K562 (cell line): Measurements from ENCODE around the gene EGFR.

ENCODE experiments used
- ATF7 ChIP-seq: fragments of 450-650 bp; IDR thresholded peaks from 2 replicates; pipeline ENCODE4 v1.7.1; 2014; ENCODE audit warnings: mild to moderate bottlenecking, moderate library complexity
- CSDE1 ChIP-seq, 2 experiments: fragments of 450-650 bp; IDR thresholded peaks; 2 replicates each; pipeline ENCODE4 v1.6.1; 2016; ENCODE audit warnings: mild to moderate bottlenecking in 1 of 2
- EZH2 ChIP-seq: IDR thresholded peaks from 2 replicates; pipeline ENCODE4 v1.6.1; 2012; ENCODE audit warnings: low read depth, mild to moderate bottlenecking, inconsistent platforms, low read length, borderline replicate concordance
- MEF2A ChIP-seq: IDR thresholded peaks from 2 replicates; pipeline ENCODE4 v1.6.1; 2011; ENCODE audit warnings: low read depth, mild to moderate bottlenecking, low read length, moderate library complexity; ENCODE audit not compliant: control insufficient read depth
- POLR2A ChIP-seq: fragments of 450-650 bp; conservative IDR thresholded peaks from 2 replicates; pipeline ENCODE4 v1.6.1; 2016
- RAD21 ChIP-seq, 2 experiments: fragments of 250-450 bp in 1 of 2; fragments of 450-650 bp in 1 of 2; sonication (Bioruptor Pico) in 1 of 2; formaldehyde crosslinking in 1 of 2; IDR thresholded peaks in 1 of 2; conservative IDR thresholded peaks in 1 of 2; 2 replicates each; pipeline versions ENCODE4 v1.4.0 to v1.8.0; 2020 to 2022; ENCODE audit warnings: mild to moderate bottlenecking in 2 of 2, moderate library complexity in 1 of 2
- TEAD2 ChIP-seq: fragments of 450-650 bp; IDR thresholded peaks from 2 replicates; pipeline ENCODE4 v1.6.1; 2016; ENCODE audit warnings: missing genetic modification characterization, control low read depth, missing compliant biosample characterization
- YY1 ChIP-seq, 3 experiments: IDR thresholded peaks; 2 replicates each; pipeline ENCODE4 v1.6.1; 2011; ENCODE audit warnings: low read length in 2 of 3, mild to moderate bottlenecking in 2 of 3, moderate library complexity in 2 of 3, borderline replicate concordance in 1 of 3, control low read depth in 1 of 3, low read depth in 1 of 3; ENCODE audit not compliant: insufficient read depth in 3 of 3, insufficient replicate concordance in 2 of 3, control insufficient read depth in 1 of 3, insufficient read length in 1 of 3; ENCODE audit errors: extremely low read depth in 1 of 3
- ZNF253 ChIP-seq: fragments of 250-450 bp; sonication (Bioruptor Pico); conservative IDR thresholded peaks from 2 replicates; pipeline ENCODE4 v1.6.1; 2021; ENCODE audit warnings: mild to moderate bottlenecking
- ZNF586 ChIP-seq: fragments of 450-650 bp; formaldehyde crosslinking; conservative IDR thresholded peaks from 2 replicates; pipeline ENCODE4 v1.4.0; 2020; ENCODE audit warnings: mild to moderate bottlenecking, moderate library complexity
- TF ChIP-seq, protein P1 (sequence below), 3 experiments: IDR thresholded peaks in 2 of 3; conservative IDR thresholded peaks in 1 of 3; 2 replicates each; pipeline ENCODE4 v1.5.1; 2011 to 2012; ENCODE audit warnings: low read length in 3 of 3, mild to moderate bottlenecking in 3 of 3, control low read depth in 2 of 3, improper control_type of control experiment in 1 of 3, inconsistent platforms in 1 of 3, low read depth in 1 of 3, mixed read lengths in 1 of 3, moderate library complexity in 1 of 3; ENCODE audit not compliant: insufficient read depth in 2 of 3
- TF ChIP-seq, protein P2 (sequence below): IDR thresholded peaks from 2 replicates; pipeline ENCODE4 v1.6.1; 2014; ENCODE audit warnings: antibody characterized with exemption
- TF ChIP-seq, protein P3 (sequence below): fragments of 150-350 bp; IDR thresholded peaks from 2 replicates; pipeline ENCODE4 v1.6.1; 2014; ENCODE audit warnings: low read depth, mild to moderate bottlenecking, low read length, borderline replicate concordance
- TF ChIP-seq, protein P4 (sequence below): fragments of 250-450 bp; sonication (Bioruptor Pico); IDR thresholded peaks from 2 replicates; pipeline ENCODE4 v1.4.0; 2020

DNA sequence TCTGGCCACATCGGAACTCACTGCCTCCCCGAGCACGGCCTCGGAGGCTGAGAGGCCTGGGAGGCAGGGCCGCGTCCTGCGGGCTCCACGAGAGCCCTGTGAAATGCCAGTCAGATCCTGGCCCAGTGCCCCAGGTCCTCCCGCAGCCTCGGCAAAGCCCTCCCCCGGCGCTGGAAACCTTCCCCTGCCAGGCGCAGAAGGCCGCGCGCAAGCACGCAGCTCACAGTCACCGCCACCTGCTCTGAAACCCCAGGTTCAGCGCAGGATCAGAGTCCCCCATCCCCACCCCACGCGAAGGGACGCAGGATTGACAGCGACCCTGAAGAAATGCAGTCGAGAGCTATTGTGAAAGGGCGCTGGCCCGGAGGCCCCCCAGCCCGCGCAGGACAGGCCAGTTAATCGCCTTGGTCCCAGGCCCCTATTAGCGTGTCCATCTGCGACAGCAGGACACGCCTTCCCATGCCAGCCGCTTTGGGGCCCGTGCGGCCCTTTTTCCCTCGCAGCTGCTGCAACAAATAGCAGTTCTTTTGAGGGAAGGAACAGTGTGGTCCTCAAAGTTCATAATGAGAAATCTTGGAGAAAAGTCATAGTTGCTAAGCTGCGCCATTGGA is 13.5 kb upstream of the EGFR start:
- no peak for TF ChIP-seq TEAD2 (tag)
- no peak for TF ChIP-seq CSDE1 (IDR thresholded peaks at IDR 0.05)
- no peak for TF ChIP-seq POLR2A
- no peak for TF ChIP-seq RAD21 (CRISPR knock-in tag; conservative IDR thresholded peaks at IDR 0.05 in 1 of 2, IDR thresholded peaks at IDR 0.05 in 1 of 2)
- TF ChIP-seq EZH2, result no peak
- TF ChIP-seq, protein P1, sequence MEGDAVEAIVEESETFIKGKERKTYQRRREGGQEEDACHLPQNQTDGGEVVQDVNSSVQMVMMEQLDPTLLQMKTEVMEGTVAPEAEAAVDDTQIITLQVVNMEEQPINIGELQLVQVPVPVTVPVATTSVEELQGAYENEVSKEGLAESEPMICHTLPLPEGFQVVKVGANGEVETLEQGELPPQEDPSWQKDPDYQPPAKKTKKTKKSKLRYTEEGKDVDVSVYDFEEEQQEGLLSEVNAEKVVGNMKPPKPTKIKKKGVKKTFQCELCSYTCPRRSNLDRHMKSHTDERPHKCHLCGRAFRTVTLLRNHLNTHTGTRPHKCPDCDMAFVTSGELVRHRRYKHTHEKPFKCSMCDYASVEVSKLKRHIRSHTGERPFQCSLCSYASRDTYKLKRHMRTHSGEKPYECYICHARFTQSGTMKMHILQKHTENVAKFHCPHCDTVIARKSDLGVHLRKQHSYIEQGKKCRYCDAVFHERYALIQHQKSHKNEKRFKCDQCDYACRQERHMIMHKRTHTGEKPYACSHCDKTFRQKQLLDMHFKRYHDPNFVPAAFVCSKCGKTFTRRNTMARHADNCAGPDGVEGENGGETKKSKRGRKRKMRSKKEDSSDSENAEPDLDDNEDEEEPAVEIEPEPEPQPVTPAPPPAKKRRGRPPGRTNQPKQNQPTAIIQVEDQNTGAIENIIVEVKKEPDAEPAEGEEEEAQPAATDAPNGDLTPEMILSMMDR (IDR thresholded peaks at IDR 0.05 in 2 of 3, conservative IDR thresholded peaks at IDR 0.05 in 1 of 3; ENCODE audit: insufficient read depth in 2 of 3, low read depth in 1 of 3, low read length in 3 of 3), result no peak
- no peak for TF ChIP-seq ZNF586 (CRISPR knock-in tag)
- TF ChIP-seq, protein P2, sequence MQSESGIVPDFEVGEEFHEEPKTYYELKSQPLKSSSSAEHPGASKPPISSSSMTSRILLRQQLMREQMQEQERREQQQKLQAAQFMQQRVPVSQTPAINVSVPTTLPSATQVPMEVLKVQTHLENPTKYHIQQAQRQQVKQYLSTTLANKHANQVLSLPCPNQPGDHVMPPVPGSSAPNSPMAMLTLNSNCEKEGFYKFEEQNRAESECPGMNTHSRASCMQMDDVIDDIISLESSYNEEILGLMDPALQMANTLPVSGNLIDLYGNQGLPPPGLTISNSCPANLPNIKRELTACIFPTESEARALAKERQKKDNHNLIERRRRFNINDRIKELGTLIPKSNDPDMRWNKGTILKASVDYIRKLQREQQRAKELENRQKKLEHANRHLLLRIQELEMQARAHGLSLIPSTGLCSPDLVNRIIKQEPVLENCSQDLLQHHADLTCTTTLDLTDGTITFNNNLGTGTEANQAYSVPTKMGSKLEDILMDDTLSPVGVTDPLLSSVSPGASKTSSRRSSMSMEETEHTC, result no peak
- TF ChIP-seq, protein P3, sequence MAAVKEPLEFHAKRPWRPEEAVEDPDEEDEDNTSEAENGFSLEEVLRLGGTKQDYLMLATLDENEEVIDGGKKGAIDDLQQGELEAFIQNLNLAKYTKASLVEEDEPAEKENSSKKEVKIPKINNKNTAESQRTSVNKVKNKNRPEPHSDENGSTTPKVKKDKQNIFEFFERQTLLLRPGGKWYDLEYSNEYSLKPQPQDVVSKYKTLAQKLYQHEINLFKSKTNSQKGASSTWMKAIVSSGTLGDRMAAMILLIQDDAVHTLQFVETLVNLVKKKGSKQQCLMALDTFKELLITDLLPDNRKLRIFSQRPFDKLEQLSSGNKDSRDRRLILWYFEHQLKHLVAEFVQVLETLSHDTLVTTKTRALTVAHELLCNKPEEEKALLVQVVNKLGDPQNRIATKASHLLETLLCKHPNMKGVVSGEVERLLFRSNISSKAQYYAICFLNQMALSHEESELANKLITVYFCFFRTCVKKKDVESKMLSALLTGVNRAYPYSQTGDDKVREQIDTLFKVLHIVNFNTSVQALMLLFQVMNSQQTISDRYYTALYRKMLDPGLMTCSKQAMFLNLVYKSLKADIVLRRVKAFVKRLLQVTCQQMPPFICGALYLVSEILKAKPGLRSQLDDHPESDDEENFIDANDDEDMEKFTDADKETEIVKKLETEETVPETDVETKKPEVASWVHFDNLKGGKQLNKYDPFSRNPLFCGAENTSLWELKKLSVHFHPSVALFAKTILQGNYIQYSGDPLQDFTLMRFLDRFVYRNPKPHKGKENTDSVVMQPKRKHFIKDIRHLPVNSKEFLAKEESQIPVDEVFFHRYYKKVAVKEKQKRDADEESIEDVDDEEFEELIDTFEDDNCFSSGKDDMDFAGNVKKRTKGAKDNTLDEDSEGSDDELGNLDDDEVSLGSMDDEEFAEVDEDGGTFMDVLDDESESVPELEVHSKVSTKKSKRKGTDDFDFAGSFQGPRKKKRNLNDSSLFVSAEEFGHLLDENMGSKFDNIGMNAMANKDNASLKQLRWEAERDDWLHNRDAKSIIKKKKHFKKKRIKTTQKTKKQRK, result no peak
- TF ChIP-seq ZNF253 (CRISPR knock-in tag), result no peak
- no peak for TF ChIP-seq YY1 (IDR thresholded peaks at IDR 0.05; ENCODE audit: borderline replicate concordance in 1 of 3, control insufficient read depth in 1 of 3, extremely low read depth in 1 of 3, insufficient read depth in 3 of 3, insufficient read length in 1 of 3, insufficient replicate concordance in 2 of 3, low read depth in 1 of 3, low read length in 2 of 3)
- no peak for TF ChIP-seq MEF2A
- no peak for TF ChIP-seq ATF7
- TF ChIP-seq, protein P4, sequence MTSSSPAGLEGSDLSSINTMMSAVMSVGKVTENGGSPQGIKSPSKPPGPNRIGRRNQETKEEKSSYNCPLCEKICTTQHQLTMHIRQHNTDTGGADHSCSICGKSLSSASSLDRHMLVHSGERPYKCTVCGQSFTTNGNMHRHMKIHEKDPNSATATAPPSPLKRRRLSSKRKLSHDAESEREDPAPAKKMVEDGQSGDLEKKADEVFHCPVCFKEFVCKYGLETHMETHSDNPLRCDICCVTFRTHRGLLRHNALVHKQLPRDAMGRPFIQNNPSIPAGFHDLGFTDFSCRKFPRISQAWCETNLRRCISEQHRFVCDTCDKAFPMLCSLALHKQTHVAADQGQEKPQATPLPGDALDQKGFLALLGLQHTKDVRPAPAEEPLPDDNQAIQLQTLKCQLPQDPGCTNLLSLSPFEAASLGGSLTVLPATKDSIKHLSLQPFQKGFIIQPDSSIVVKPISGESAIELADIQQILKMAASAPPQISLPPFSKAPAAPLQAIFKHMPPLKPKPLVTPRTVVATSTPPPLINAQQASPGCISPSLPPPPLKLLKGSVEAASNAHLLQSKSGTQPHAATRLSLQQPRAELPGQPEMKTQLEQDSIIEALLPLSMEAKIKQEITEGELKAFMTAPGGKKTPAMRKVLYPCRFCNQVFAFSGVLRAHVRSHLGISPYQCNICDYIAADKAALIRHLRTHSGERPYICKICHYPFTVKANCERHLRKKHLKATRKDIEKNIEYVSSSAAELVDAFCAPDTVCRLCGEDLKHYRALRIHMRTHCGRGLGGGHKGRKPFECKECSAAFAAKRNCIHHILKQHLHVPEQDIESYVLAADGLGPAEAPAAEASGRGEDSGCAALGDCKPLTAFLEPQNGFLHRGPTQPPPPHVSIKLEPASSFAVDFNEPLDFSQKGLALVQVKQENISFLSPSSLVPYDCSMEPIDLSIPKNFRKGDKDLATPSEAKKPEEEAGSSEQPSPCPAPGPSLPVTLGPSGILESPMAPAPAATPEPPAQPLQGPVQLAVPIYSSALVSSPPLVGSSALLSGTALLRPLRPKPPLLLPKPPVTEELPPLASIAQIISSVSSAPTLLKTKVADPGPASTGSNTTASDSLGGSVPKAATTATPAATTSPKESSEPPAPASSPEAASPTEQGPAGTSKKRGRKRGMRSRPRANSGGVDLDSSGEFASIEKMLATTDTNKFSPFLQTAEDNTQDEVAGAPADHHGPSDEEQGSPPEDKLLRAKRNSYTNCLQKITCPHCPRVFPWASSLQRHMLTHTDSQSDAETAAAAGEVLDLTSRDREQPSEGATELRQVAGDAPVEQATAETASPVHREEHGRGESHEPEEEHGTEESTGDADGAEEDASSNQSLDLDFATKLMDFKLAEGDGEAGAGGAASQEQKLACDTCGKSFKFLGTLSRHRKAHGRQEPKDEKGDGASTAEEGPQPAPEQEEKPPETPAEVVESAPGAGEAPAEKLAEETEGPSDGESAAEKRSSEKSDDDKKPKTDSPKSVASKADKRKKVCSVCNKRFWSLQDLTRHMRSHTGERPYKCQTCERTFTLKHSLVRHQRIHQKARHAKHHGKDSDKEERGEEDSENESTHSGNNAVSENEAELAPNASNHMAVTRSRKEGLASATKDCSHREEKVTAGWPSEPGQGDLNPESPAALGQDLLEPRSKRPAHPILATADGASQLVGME (CRISPR knock-in tag), result no peak
